Peyer's patch (tissue), 4 donors: Measurements from ENCODE around the gene LINGO3. TPM values are rescaled to one million over a fixed set of nuclear protein-coding genes. Genes with fewer than 3 reads are reported as not detected.
A peak's percentile ranks its signal among the peaks of the same experiment; 100 is the strongest.

Experiments used
- DNase-seq, 3 donors: peaks; one replicate each; pipeline ENCODE4 v3.0.0-alpha.2; 2017 to 2019
- H3K27ac ChIP-seq, 4 donors: fragments of 200-600 bp; sonication (generic); one replicate each; pipeline ENCODE4 v1.5.1; 2016 to 2019
- H3K27me3 ChIP-seq, 2 donors: fragments of 200-600 bp; sonication (generic); one replicate each; pipeline ENCODE4 v1.5.1; 2019
- H3K36me3 ChIP-seq, 3 donors: fragments of 200-600 bp; sonication (generic); one replicate each; pipeline ENCODE4 v1.5.1; 2016 to 2019
- H3K4me1 ChIP-seq, 4 donors: fragments of 200-600 bp; sonication (generic); one replicate each; pipeline ENCODE4 v1.5.1; 2016 to 2019
- H3K4me3 ChIP-seq, 4 donors: fragments of 200-600 bp; sonication (generic); 1 replicate in 3 of 4; 2 replicates in 1 of 4; pipeline ENCODE4 v1.5.1; 2016 to 2019; ENCODE audit warnings: mild to moderate bottlenecking in 1 of 4
- H3K9me3 ChIP-seq, 4 donors: fragments of 200-600 bp; sonication (generic); one replicate each; pipeline ENCODE4 v1.5.1; 2016 to 2019; ENCODE audit warnings: mild to moderate bottlenecking in 1 of 4
- POLR2A ChIP-seq, 2 donors: fragments of 450-650 bp; IDR thresholded peaks; one replicate each; pipeline ENCODE4 v1.5.1; 2017; ENCODE audit warnings: antibody characterized with exemption in 2 of 2, mild to moderate bottlenecking in 2 of 2, moderate library complexity in 2 of 2
- total RNA-seq, 4 donors: library from RNA; depleted of rRNA; stranded (reverse); fragments of >200 nt; gene quantifications; one replicate each; pipeline ENCODE4 v1.1.0, GENCODE V29; 2016
- TF ChIP-seq, protein P1 (sequence below), 6 experiments: fragments of 450-650 bp in 4 of 6; fragments of 200-600 bp in 2 of 6; sonication (generic) in 1 of 6; IDR thresholded peaks; one replicate each; pipeline ENCODE4 v1.5.1; 2017 to 2019; ENCODE audit warnings: antibody characterized with exemption in 6 of 6, mild to moderate bottlenecking in 3 of 6, moderate library complexity in 1 of 6

Gene LINGO3
- total RNA-seq, 4 donors from 2014 or later: 0.54 to 5.0 TPM; not detected in 2

GRCh38 chr19:2278459-2279158, 29.3 kb downstream of the LINGO3 start:
- Histone ChIP-seq H3K9me3 (no peaks in the 10 kb centered on the region), H3K27ac (peak overlapping the region in 2 of 4 donors; percentile 55 to 66), H3K36me3 (no peaks in the 10 kb centered on the region), H3K4me1 (peaks cover 4 to 41% (median 18%) of the 10 kb centered on the region in 4 donors), H3K27me3 (no peaks in the 10 kb centered on the region), H3K4me3 (peak overlapping the region in 1 of 4 donors; percentile 19)
- peak in 2 of 3 donors; percentile 80 to 88 for DNase-seq
- no peak for TF ChIP-seq POLR2A (IDR thresholded peaks at IDR 0.05)
- TF ChIP-seq, protein P1, sequence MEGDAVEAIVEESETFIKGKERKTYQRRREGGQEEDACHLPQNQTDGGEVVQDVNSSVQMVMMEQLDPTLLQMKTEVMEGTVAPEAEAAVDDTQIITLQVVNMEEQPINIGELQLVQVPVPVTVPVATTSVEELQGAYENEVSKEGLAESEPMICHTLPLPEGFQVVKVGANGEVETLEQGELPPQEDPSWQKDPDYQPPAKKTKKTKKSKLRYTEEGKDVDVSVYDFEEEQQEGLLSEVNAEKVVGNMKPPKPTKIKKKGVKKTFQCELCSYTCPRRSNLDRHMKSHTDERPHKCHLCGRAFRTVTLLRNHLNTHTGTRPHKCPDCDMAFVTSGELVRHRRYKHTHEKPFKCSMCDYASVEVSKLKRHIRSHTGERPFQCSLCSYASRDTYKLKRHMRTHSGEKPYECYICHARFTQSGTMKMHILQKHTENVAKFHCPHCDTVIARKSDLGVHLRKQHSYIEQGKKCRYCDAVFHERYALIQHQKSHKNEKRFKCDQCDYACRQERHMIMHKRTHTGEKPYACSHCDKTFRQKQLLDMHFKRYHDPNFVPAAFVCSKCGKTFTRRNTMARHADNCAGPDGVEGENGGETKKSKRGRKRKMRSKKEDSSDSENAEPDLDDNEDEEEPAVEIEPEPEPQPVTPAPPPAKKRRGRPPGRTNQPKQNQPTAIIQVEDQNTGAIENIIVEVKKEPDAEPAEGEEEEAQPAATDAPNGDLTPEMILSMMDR (IDR thresholded peaks at IDR 0.05): no peak

DNA sequence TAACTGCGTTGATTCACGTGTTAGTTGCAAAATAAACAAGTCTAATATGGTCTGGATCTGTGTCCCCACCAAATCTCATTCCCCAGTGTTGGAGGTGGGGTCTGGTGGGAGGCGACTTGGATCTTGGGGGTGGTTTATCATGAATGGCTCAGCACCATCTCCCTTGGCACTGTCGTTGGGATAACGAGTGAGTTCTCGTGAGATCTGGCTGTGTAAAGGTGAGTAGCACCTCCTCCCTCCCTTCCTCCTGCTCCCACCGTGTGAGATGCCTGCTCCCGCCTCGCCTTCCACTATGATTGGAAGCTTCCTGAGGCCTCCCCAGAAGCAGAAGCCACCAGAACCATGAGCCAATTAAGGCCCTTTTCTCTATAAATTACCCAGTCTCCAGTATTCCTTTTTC, 30.8 kb downstream of the LINGO3 start:
- peaks cover 0 to 8% (median 0%) of the 10 kb centered on the region in 3 donors for H3K36me3 ChIP-seq
- peaks cover 7 to 47% (median 30%) of the 10 kb centered on the region in 4 donors for H3K4me1 ChIP-seq
- H3K4me3 ChIP-seq: no peak overlapping the region
- H3K9me3 ChIP-seq: no peaks in the 10 kb centered on the region
- TF ChIP-seq POLR2A (IDR thresholded peaks at IDR 0.05): no peak
- TF ChIP-seq, protein P1 (IDR thresholded peaks at IDR 0.05): no peak
- DNase-seq: no peak
- H3K27ac ChIP-seq: peak overlapping the region in 1 of 4 donors; percentile 6
- H3K27me3 ChIP-seq: no peaks in the 10 kb centered on the region

DNA sequence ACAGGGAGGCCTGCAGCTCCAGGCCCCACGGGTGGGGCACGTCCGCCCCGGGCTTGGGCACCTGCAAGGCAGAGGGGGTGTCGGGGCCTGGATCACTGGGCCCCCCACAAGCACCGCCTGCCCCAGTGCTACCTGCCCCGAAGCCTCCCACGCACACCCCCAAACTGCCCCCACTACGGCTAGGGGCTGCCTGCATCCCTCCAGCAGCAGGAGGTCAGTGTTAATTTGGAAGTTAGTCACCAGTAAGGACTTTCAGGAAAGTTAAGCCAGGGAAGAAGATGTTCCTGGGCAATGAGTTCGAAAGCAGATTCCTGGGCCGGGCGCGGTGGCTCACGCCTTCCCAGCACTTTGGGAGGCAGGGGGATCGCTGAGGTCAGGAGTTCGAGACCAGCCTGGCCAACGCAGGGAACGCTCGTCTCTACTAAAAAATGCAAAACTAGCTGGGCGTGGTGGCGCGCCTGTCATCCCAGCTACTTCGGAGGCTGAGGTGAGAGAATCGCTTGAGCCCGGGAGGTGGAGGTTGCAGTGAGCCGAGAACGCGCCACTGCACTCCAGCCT, 31.4 kb downstream of the LINGO3 start:
- H3K4me3 ChIP-seq: no peak overlapping the region
- H3K4me1 ChIP-seq: peaks cover 7 to 51% (median 31%) of the 10 kb centered on the region in 4 donors
- H3K36me3 ChIP-seq: peaks cover 0 to 14% (median 0%) of the 10 kb centered on the region in 3 donors
- TF ChIP-seq, protein P1 (IDR thresholded peaks at IDR 0.05): no peak
- TF ChIP-seq POLR2A (IDR thresholded peaks at IDR 0.05): no peak
- no peak for DNase-seq
- peak overlapping the region in 3 of 4 donors; percentile 6 to 57 (median 55) for H3K27ac ChIP-seq
- H3K9me3 ChIP-seq: no peaks in the 10 kb centered on the region
- H3K27me3 ChIP-seq: no peaks in the 10 kb centered on the region

DNA sequence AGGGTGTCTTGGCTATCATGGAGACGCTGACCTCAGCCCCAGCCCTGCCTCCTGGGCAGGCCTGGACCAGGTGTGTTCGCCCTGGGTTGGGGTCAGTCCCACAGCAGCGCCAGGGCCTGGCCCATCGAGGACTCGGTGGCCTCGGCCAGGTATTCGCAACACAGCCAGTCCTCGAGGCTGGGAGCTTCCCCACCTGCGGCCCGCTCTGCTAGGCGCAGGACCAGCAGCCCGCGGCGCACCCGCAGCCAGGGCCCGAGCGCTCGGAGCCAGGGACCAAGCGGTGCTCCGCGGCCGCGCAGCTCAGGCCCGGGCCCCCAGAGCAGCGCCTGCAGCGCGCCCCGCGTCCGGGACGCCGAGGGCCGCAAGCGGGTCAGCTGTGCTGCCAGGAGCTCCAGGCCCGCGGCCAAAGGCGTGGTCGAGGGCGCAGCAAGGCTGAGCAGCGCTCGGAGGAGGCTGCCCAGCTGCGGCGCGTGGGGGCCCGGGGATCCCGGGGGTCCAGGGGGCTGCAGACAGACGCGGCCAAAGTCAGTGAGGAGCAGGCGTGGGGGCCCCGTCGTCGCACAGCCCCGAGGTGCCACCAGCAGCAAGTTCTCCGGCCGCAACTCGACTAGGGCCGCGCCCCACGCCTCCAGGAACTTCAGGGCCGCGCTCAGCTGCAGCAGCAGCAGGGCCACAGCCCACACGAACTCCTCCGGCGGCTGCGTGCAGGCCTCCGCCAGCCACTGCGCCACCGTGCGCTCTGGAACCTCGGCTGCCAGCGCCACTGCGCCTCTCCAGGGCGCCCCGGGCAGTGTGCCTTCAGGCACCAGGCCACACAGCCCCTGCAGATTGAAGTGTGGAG, 32.1 kb downstream of the LINGO3 start:
- peaks cover 7 to 57% (median 30%) of the 10 kb centered on the region in 4 donors for H3K4me1 ChIP-seq
- no peaks in the 10 kb centered on the region for H3K9me3 ChIP-seq
- peak overlapping the region in 3 of 4 donors; percentile 43 to 57 (median 55) for H3K27ac ChIP-seq
- no peaks in the 10 kb centered on the region for H3K27me3 ChIP-seq
- DNase-seq: peak in 1 of 3 donors; percentile 74
- no peak for TF ChIP-seq POLR2A (IDR thresholded peaks at IDR 0.05)
- TF ChIP-seq, protein P1 (IDR thresholded peaks at IDR 0.05): peak in 3 of 6 experiments; percentile 19 to 29 (median 22)
- peaks cover 0 to 19% (median 0%) of the 10 kb centered on the region in 3 donors for H3K36me3 ChIP-seq
- no peak overlapping the region for H3K4me3 ChIP-seq

GRCh38 chr19:2274931-2275535, 32.9 kb downstream of the LINGO3 start:
- H3K4me3 ChIP-seq: no peak overlapping the region
- peaks cover 7 to 57% (median 27%) of the 10 kb centered on the region in 4 donors for H3K4me1 ChIP-seq
- H3K27me3 ChIP-seq: no peaks in the 10 kb centered on the region
- DNase-seq: peak; percentile 66 to 86 (median 77)
- TF ChIP-seq, protein P1 (IDR thresholded peaks at IDR 0.05): peak; percentile 41 to 79 (median 73)
- TF ChIP-seq POLR2A (IDR thresholded peaks at IDR 0.05): no peak
- H3K9me3 ChIP-seq: no peaks in the 10 kb centered on the region
- peaks cover 0 to 19% (median 0%) of the 10 kb centered on the region in 3 donors for H3K36me3 ChIP-seq
- H3K27ac ChIP-seq: peak overlapping the region in 3 of 4 donors; percentile 43 to 57 (median 55)
